HT1080 (cell line): ENCODE measurements around the gene OR2AT4. TPM values are rescaled to one million over a fixed set of nuclear protein-coding genes. Genes with fewer than 3 reads are reported as not detected.

Experiments used
- DNase-seq: peaks from one replicate; pipeline ENCODE4 v3.0.0-alpha.2; 2015; ENCODE audit warnings: low read depth
- total RNA-seq: library from RNA; depleted of rRNA; stranded (reverse); fragments of >200 nt; shearing (Covaris generic); gene quantifications from 2 replicates; pipeline ENCODE4 v1.2.3, GENCODE V29; 2014; rRNA removed

The OR2AT4 gene
- total RNA-seq, 1 experiment from 2014 or later = not detected

- peak; percentile 74 for DNase-seq
Measured at GRCh38 chr11:75031771-75032549, 64.7 kb downstream of the OR2AT4 start.

Other genes starting within 250 kb of the OR2AT4 start
- 7.4 and 7.9 TPM in 2 replicates for gene XRRA1, start 147.8 kb downstream of the OR2AT4 start, total RNA-seq
- gene SPCS2, start 147.6 kb downstream of the OR2AT4 start, total RNA-seq = 33.5 and 137 TPM in 2 replicates
- 16.6 and 24.4 TPM in 2 replicates for gene NEU3, start 107.9 kb downstream of the OR2AT4 start, total RNA-seq
- gene SLCO2B1, start 54.2 kb upstream of the OR2AT4 start, total RNA-seq = not detected in 2 replicates
- 0.10 and 0.33 TPM in 2 replicates for gene TPBGL, start 143.9 kb upstream of the OR2AT4 start, total RNA-seq